ENCODE data around the gene MAMLD1.

The MAMLD1 gene

DNA sequence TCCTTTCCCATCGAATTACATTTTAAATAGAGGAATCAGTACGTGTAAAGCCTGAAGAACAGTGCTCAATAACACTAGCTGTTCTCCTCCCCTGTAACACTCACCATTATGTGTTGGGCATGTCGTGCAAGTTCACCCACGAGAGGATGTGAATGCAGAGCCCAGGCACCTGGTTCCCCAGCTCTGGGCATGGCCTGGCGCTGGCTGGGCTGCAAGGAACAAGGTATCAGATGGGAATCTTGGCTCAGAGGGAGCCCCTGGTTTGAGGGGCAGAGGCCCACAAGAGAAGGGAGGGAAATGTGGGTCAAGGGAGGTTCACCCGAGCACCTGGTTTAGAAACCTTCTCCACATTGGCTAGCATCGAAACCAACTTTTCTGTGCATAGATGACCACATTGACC lies 163.6 kb downstream of the MAMLD1 start:
- CTCF ChIA-PET: no interaction called here
- Histone ChIP-seq H3K4me1 (ENCODE audit: control insufficient read depth, insufficient read depth, low read length) (no peaks in the 10 kb centered on the region), H3K27ac (ENCODE audit: extremely low read depth, low read depth, low read length) (no peak overlapping the region), H3K4me3 (ENCODE audit: low read depth, low read length) (no peak overlapping the region), H3K36me3 (ENCODE audit: control insufficient read depth in 2 of 2, insufficient read depth in 1 of 2, low read length in 2 of 2) (no peaks in the 10 kb centered on the region), H3K9me3 (ENCODE audit: control insufficient read depth, insufficient read depth, low read depth, low read length) (no peaks in the 10 kb centered on the region)
- TF ChIP-seq HOXC10 (CRISPR knock-in tag; IDR thresholded peaks at IDR 0.05) (no peak), ZNF404 (tag by site-specific recombination; IDR thresholded peaks at IDR 0.05) (no peak), ZNF184 (tag by site-specific recombination; IDR thresholded peaks at IDR 0.05) (no peak), ZNF133 (tag by site-specific recombination; IDR thresholded peaks at IDR 0.05) (no peak)
- TF ChIP-seq, protein P1, sequence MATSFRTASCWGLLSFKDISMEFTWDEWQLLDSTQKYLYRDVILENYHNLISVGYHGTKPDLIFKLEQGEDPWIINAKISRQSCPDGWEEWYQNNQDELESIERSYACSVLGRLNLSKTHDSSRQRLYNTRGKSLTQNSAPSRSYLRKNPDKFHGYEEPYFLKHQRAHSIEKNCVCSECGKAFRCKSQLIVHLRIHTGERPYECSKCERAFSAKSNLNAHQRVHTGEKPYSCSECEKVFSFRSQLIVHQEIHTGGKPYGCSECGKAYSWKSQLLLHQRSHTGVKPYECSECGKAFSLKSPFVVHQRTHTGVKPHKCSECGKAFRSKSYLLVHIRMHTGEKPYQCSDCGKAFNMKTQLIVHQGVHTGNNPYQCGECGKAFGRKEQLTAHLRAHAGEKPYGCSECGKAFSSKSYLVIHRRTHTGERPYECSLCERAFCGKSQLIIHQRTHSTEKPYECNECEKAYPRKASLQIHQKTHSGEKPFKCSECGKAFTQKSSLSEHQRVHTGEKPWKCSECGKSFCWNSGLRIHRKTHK (tag by site-specific recombination; IDR thresholded peaks at IDR 0.05): no peak
- TF ChIP-seq, protein P2, sequence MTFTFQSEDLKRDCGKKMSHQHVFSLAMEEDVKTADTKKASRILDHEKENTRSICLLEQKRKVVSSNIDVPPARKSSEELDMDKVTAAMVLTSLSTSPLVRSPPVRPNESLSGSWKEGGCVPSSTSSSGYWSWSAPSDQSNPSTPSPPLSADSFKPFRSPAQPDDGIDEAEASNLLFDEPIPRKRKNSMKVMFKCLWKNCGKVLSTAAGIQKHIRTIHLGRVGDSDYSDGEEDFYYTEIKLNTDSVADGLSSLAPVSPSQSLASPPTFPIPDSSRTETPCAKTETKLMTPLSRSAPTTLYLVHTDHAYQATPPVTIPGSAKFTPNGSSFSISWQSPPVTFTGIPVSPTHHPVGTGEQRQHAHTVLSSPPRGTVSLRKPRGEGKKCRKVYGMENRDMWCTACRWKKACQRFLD (tag by site-specific recombination; IDR thresholded peaks at IDR 0.05): no peak
- POLR2A ChIA-PET: no interaction called here

DNA sequence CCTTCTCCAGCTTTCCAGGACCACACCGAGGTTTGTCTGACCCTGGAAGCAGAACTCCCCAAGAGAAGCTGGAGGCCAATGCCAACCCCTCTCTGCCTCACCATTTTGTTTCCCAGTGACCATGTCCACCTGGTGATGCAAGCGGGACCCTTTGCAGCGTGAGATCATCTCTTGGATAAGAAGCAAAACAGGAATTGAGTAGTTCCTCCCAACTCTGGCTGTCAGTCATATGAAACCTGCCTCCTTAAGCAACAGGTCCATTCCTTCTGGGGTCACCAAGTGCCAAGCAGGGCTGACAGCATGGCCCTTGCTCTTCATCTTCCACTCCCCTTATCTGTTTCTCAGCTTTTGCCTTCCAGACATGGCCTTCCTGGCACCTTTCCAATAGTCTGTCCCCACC lies 164.0 kb downstream of the MAMLD1 start:
- no peak overlapping the region for H3K4me3 ChIP-seq (ENCODE audit: low read depth, low read length)
- no peaks in the 10 kb centered on the region for H3K36me3 ChIP-seq (ENCODE audit: control insufficient read depth in 2 of 2, insufficient read depth in 1 of 2, low read length in 2 of 2)
- H3K27ac ChIP-seq (ENCODE audit: extremely low read depth, low read depth, low read length): no peak overlapping the region
- no peaks in the 10 kb centered on the region for H3K9me3 ChIP-seq (ENCODE audit: control insufficient read depth, insufficient read depth, low read depth, low read length)
- TF ChIP-seq, protein P3, sequence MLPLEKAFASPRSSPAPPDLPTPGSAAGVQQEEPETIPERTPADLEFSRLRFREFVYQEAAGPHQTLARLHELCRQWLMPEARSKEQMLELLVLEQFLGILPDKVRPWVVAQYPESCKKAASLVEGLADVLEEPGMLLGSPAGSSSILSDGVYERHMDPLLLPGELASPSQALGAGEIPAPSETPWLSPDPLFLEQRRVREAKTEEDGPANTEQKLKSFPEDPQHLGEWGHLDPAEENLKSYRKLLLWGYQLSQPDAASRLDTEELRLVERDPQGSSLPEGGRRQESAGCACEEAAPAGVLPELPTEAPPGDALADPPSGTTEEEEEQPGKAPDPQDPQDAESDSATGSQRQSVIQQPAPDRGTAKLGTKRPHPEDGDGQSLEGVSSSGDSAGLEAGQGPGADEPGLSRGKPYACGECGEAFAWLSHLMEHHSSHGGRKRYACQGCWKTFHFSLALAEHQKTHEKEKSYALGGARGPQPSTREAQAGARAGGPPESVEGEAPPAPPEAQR (tag by site-specific recombination; IDR thresholded peaks at IDR 0.05): no peak
- TF ChIP-seq SCRT2 (tag by site-specific recombination; IDR thresholded peaks at IDR 0.05) (peak; percentile 82), ZNF48 (tag by site-specific recombination; IDR thresholded peaks at IDR 0.05) (no peak), ZBTB1 (tag by site-specific recombination; IDR thresholded peaks at IDR 0.05) (no peak)
- ChIA-PET CTCF (no interaction called here), POLR2A (no interaction called here)
- no peaks in the 10 kb centered on the region for H3K4me1 ChIP-seq (ENCODE audit: control insufficient read depth, insufficient read depth, low read length)

DNA sequence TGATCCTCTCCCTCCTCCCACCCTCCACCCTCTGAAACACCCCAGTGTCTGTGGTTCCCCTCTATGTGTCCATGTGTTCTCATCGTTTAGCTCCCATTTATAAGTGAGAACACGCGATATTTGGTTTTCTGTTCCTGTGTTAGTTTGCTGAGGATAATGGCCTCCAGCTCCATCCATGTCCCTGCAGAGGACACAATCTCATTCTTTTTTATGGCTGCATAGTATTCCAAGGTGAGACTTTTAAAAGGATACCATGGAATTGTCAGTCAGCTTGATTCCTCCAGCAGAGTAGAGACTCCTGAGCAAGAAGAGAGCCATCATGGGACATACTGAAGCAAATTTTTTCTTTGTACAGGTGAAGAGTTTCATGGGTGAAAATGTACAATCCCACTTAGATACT lies 166.5 kb downstream of the MAMLD1 start:
- Histone ChIP-seq H3K4me1 (ENCODE audit: control insufficient read depth, insufficient read depth, low read length) (no peaks in the 10 kb centered on the region), H3K36me3 (ENCODE audit: control insufficient read depth in 2 of 2, insufficient read depth in 1 of 2, low read length in 2 of 2) (no peaks in the 10 kb centered on the region), H3K4me3 (ENCODE audit: low read depth, low read length) (no peak overlapping the region), H3K27ac (ENCODE audit: extremely low read depth, low read depth, low read length) (no peak overlapping the region), H3K9me3 (ENCODE audit: control insufficient read depth, insufficient read depth, low read depth, low read length) (no peaks in the 10 kb centered on the region)
- TF ChIP-seq ZNF146 (tag by site-specific recombination; IDR thresholded peaks at IDR 0.05) (peak; percentile 72; the same call in 1 of the 2 replicates), ZNF433 (tag by site-specific recombination; IDR thresholded peaks at IDR 0.05; ENCODE audit: low read depth) (no peak)
- CTCF ChIA-PET: no interaction called here
- POLR2A ChIA-PET: no interaction called here

DNA sequence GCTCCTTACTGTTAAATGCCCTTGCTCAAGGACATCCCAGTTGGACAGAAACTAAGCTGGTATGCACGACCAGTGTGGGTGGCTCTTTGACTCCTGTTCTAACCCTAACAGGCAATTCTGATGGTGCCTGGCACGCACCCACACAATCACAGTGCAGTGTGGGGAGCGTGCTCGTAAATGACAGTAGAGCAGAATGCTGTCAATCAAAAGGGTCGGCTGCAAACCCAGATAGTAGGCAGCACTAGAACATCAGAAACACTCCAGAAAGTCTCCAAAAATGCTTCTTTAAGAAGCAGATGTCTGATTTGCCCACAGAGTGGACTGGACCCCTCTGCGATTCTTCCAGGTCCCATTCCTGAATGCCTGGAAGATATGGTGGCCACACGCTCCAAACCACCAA lies 167.7 kb downstream of the MAMLD1 start:
- no peak overlapping the region for H3K27ac ChIP-seq (ENCODE audit: extremely low read depth, low read depth, low read length)
- H3K4me1 ChIP-seq (ENCODE audit: control insufficient read depth, insufficient read depth, low read length): no peaks in the 10 kb centered on the region
- no peaks in the 10 kb centered on the region for H3K36me3 ChIP-seq (ENCODE audit: control insufficient read depth in 2 of 2, insufficient read depth in 1 of 2, low read length in 2 of 2)
- CTCF ChIA-PET: interaction anchor here (1.3 kb wide), 1 partner anchor 56 kb away, joined by 3 read pairs; no protein-coding TSS in a partner anchor
- POLR2A ChIA-PET: no interaction called here
- H3K4me3 ChIP-seq (ENCODE audit: low read depth, low read length): no peak overlapping the region
- H3K9me3 ChIP-seq (ENCODE audit: control insufficient read depth, insufficient read depth, low read depth, low read length): no peaks in the 10 kb centered on the region
- TF ChIP-seq ZIC2 (tag by site-specific recombination; IDR thresholded peaks at IDR 0.05) (peak; percentile 18; the same call in 1 of the 2 replicates), BCL11B (tag by site-specific recombination; IDR thresholded peaks at IDR 0.05; ENCODE audit: low read depth) (no peak)

Data from HEK293 (cell line).